ENCODE data around the gene RAD51B. TPM values are rescaled to one million over a fixed set of nuclear protein-coding genes. Genes with fewer than 3 reads are reported as not detected.

The RAD51B gene
- total RNA-seq, 4 donors from 2014 or later, result 12.6 to 26.4 (median 16.7) TPM

GRCh38 chr14:68520637-68521556 is 701.3 kb downstream of the RAD51B start:
- no peak for DNase-seq (ENCODE audit: low spot score in 2 of 2)
- Histone ChIP-seq H3K27me3 (no peaks in the 10 kb centered on the region), H3K4me3 (no peak overlapping the region), H3K27ac (peak overlapping the region in 3 of 4 donors; percentile 66 to 86 (median 84)), H3K36me3 (no peaks in the 10 kb centered on the region), H3K9me3 (no peaks in the 10 kb centered on the region), H3K4me1 (peaks cover 0 to 84% (median 47%) of the 10 kb centered on the region in 4 donors)
- no peak for TF ChIP-seq POLR2A (IDR thresholded peaks at IDR 0.05)
- TF ChIP-seq CTCF (IDR thresholded peaks at IDR 0.05), result no peak
- no peak for TF ChIP-seq EP300 (IDR thresholded peaks at IDR 0.05)
- WGBS, 2 donors, result 75 to 82% methylated on average over 5 of the region's 5 CpGs

DNA sequence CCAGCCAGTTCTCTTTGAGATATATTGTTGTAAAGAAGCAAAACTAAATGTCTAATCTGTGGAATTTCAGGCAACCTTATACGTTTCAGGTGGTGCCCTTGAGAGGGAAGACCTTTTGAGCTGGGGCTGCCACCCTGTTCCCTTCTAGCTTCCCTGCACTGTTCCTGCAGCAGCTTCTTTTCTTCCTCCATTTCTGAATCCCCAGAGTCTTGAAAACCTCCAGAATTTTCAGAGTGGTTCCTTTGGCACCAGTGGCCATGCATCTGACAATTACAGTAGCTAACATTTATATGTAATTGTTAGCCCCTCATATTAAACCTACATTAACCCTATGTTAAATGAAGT is 702.0 kb downstream of the RAD51B start:
- H3K27me3 ChIP-seq, result no peaks in the 10 kb centered on the region
- TF ChIP-seq POLR2A (IDR thresholded peaks at IDR 0.05), result no peak
- no peak for TF ChIP-seq CTCF (IDR thresholded peaks at IDR 0.05)
- TF ChIP-seq EP300 (IDR thresholded peaks at IDR 0.05), result no peak
- no peak overlapping the region for H3K4me3 ChIP-seq
- 58 to 78% methylated on average over 1 of the region's 1 CpG for WGBS, 2 donors
- H3K36me3 ChIP-seq, result no peaks in the 10 kb centered on the region
- peak overlapping the region in 3 of 4 donors; percentile 66 to 86 (median 84) for H3K27ac ChIP-seq
- no peaks in the 10 kb centered on the region for H3K9me3 ChIP-seq
- DNase-seq (ENCODE audit: low spot score in 2 of 2), result no peak
- peaks cover 0 to 86% (median 49%) of the 10 kb centered on the region in 4 donors for H3K4me1 ChIP-seq

DNA sequence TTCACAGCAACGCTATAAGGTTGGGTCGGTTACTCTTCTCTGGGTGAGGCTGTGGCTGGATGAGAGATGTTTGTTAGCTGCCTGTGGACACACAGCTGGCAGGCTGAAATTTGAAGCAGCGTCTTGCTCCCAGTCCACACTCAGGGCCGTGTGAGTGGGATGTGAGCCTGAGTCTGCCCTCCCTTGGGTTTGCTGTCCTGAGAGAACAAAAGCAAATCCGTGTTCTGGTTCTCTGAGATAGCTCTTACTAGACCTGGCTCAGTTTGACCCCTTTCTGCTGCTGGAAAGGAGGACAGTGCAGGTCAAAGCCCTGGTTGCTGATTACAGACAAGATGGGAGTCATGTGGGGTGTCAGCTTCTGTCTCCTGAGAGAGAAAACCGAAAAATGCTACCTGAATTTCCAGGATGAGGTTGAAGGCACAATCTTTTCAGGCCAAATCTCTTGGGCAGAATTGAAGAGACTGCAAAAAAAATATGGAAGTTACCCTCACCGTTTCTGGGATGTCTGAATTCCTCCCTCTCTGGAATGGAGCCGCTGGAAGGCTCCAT is 702.5 kb downstream of the RAD51B start:
- H3K36me3 ChIP-seq, result no peaks in the 10 kb centered on the region
- 52 to 63% methylated on average over 8 of the region's 8 CpGs for whole genome bisulfite sequencing, 2 donors
- H3K9me3 ChIP-seq, result no peaks in the 10 kb centered on the region
- no peaks in the 10 kb centered on the region for H3K27me3 ChIP-seq
- H3K4me1 ChIP-seq, result peaks cover 0 to 86% (median 51%) of the 10 kb centered on the region in 4 donors
- H3K4me3 ChIP-seq, result no peak overlapping the region
- peak overlapping the region; percentile 57 to 86 (median 75) for H3K27ac ChIP-seq
- TF ChIP-seq EP300 (IDR thresholded peaks at IDR 0.05) (no peak), CTCF (IDR thresholded peaks at IDR 0.05) (no peak), POLR2A (IDR thresholded peaks at IDR 0.05) (no peak)
- no peak for DNase-seq (ENCODE audit: low spot score in 2 of 2)

DNA sequence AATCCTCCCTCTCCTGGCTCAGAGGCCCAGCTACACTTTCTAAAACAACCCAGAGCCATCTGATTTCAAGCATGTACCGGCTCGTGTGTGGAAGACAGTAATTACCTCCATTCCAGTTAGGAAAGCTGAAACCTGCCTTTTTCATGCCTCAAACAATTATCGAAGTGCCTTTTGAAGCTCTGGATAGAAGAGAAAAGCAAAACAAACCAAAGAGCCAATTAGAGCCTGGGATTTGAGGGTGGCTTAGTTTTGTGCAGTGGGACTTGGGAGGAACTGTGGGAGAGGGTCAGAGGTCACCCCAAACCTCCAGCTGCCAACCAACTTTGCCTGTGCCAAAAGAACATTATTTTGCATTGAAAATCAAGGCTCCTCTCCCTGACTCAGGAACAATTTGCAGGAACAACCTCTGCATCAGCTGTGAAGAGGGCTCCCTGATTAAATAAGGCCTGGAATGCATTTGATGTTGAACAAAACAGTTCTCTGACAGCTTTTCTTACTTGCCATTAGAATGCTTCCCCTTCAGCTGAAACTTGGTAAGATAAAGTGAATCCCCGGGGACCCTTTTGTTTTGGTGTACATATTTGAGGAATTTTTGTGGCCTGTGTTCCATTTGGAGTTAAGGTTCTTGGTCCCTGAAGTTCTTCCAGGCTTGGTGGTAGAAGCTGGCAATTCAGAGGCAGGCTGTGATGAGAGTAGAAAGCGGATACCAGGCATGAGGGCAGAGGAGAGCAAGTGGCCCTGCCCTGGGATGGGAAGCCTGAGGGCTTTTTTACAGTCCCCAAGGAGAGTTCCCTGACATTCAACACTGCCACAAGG is 703.1 kb downstream of the RAD51B start:
- WGBS, 2 donors, result 59 to 62% methylated on average over 5 of the region's 5 CpGs
- Histone ChIP-seq H3K27ac (peak overlapping the region; percentile 57 to 86 (median 75)), H3K9me3 (no peaks in the 10 kb centered on the region), H3K4me3 (no peak overlapping the region), H3K4me1 (peaks cover 0 to 86% (median 57%) of the 10 kb centered on the region in 4 donors), H3K36me3 (no peaks in the 10 kb centered on the region), H3K27me3 (no peaks in the 10 kb centered on the region)
- TF ChIP-seq CTCF (IDR thresholded peaks at IDR 0.05) (no peak), EP300 (IDR thresholded peaks at IDR 0.05) (peak in 1 of 2 donors; percentile 57), POLR2A (IDR thresholded peaks at IDR 0.05) (no peak)
- no peak for DNase-seq (ENCODE audit: low spot score in 2 of 2)

Measured in tibial nerve (tissue), 4 donors.